Astrocyte (in vitro differentiated cells and primary cell): ENCODE measurements around the gene NDFIP1. TPM values are rescaled to one million over a fixed set of nuclear protein-coding genes. Genes with fewer than 3 reads are reported as not detected.

ENCODE experiments used
- DNase-seq: peaks from one replicate; pipeline ENCODE4 v3.0.0-alpha.2; 2010; ENCODE audit warnings: low read depth
- FAIRE-seq: peaks from 2 replicates; lab custom pipeline; 2011; peaks lifted over from hg19 to GRCh38; lab: Jason Lieb, UNC
- H2AFZ ChIP-seq: 2 replicates; pipeline ENCODE4 v1.6.0; 2012; ENCODE audit warnings: low read depth, low read length, inconsistent platforms
- H3K27ac ChIP-seq: 2 replicates; pipeline ENCODE4 v1.5.1; 2011; ENCODE audit warnings: low read depth, low read length, inconsistent platforms
- H3K27me3 ChIP-seq: 2 replicates; pipeline ENCODE4 v1.6.0; 2011; ENCODE audit warnings: low read length, inconsistent platforms; ENCODE audit not compliant: insufficient read depth
- H3K36me3 ChIP-seq: 2 replicates; pipeline ENCODE4 v1.5.1; 2011; ENCODE audit warnings: low read length, inconsistent platforms; ENCODE audit not compliant: insufficient read depth
- H3K4me1 ChIP-seq: 2 replicates; pipeline ENCODE4 v1.5.1; 2011; ENCODE audit warnings: low read length, inconsistent platforms; ENCODE audit not compliant: insufficient read depth
- H3K4me2 ChIP-seq: 2 replicates; pipeline ENCODE4 v1.6.0; 2012; ENCODE audit warnings: low read length, inconsistent platforms
- H3K4me3 ChIP-seq: 2 replicates; pipeline ENCODE4 v1.5.1; 2011; ENCODE audit warnings: low read depth, mild to moderate bottlenecking, low read length, inconsistent platforms; ENCODE audit not compliant: insufficient read depth
- H3K79me2 ChIP-seq: 2 replicates; pipeline ENCODE4 v1.6.0; 2012; ENCODE audit warnings: mild to moderate bottlenecking, low read length, inconsistent platforms; ENCODE audit not compliant: insufficient read depth
- H3K9ac ChIP-seq: 2 replicates; pipeline ENCODE4 v1.6.0; 2012; ENCODE audit warnings: mild to moderate bottlenecking, low read length, inconsistent platforms
- H3K9me3 ChIP-seq: 2 replicates; pipeline ENCODE4 v1.5.1; 2012; ENCODE audit warnings: low read depth, mild to moderate bottlenecking, low read length, inconsistent platforms; ENCODE audit not compliant: insufficient read depth
- H4K20me1 ChIP-seq: 2 replicates; pipeline ENCODE4 v1.6.0; 2012; ENCODE audit warnings: low read length, inconsistent platforms; ENCODE audit not compliant: insufficient read depth
- H3K27ac Mint-ChIP-seq: one replicate; pipeline ENCODE4 v1.8.0; 2021; ENCODE audit warnings: mild to moderate bottlenecking, mixed read lengths; ENCODE audit not compliant: unreplicated experiment
- H3K27me3 Mint-ChIP-seq: one replicate; pipeline ENCODE4 v1.8.0; 2021; ENCODE audit warnings: low read depth, mixed read lengths; ENCODE audit not compliant: unreplicated experiment
- H3K36me3 Mint-ChIP-seq: one replicate; pipeline ENCODE4 v1.8.0; 2021; ENCODE audit warnings: low read depth, mixed read lengths; ENCODE audit not compliant: unreplicated experiment
- H3K4me1 Mint-ChIP-seq: one replicate; pipeline ENCODE4 v1.8.0; 2021; ENCODE audit warnings: low read depth, mixed read lengths; ENCODE audit not compliant: unreplicated experiment
- H3K4me3 Mint-ChIP-seq: one replicate; pipeline ENCODE4 v1.8.0; 2021; ENCODE audit warnings: mild to moderate bottlenecking, moderate library complexity, mixed read lengths; ENCODE audit not compliant: unreplicated experiment
- H3K9me3 Mint-ChIP-seq: one replicate; pipeline ENCODE4 v1.8.0; 2021; ENCODE audit warnings: mild to moderate bottlenecking, mixed read lengths; ENCODE audit not compliant: unreplicated experiment
- CTCF ChIP-seq: IDR thresholded peaks from 2 replicates; pipeline ENCODE4 v1.5.1; 2011; ENCODE audit warnings: low read depth, mild to moderate bottlenecking, inconsistent platforms, low read length, moderate library complexity; ENCODE audit not compliant: insufficient read depth
- EZH2 ChIP-seq: IDR thresholded peaks from 2 replicates; pipeline ENCODE4 v1.6.1; 2012; ENCODE audit warnings: mild to moderate bottlenecking, low read length, inconsistent platforms; ENCODE audit not compliant: insufficient read depth
- total RNA-seq: library from RNA; stranded (reverse); gene quantifications from 2 replicates; pipeline ENCODE4 v1.2.1, GENCODE V29; 2021

NDFIP1 gene
- total RNA-seq, 1 donor from 2014 or later, result 56.8 TPM

DNA sequence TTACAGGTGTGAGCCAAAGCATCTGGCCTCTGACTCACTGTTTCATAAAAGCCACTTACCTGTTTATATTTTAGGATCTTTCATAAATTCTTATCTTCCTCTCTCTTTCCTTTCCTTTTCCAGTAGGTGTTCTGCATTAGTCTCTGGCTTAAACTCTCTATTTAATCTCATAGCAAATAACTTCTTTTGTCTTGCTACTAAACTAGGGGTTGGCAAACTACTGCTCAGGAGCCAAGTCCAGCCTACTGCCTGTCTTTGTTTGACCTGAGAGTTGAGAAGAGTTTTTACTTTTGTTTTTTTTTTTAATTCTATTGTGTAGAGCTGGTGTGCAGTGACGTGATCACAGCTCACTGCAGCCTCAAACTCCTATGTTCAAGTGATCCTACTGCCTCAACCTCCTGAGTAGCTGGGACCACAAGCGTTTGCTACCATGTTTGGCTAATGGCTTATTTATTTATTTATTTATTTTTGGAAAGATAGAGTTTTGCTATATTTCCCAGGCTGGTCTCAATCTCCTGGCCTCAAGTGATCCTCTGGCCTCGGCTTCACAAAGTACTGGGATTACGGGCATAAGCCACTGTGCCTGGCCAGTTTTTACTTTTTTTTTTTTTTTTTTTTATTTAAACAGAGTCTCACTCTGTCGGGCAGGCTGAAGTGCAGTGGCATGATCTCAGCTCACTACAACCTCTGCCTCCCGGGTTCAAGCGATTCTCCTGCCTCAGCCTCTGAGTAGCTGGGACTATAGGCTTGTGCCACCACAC lies 5.4 kb upstream of the NDFIP1 start:
- H3K27ac ChIP-seq, result no peak overlapping the region
- H3K9me3 Mint-ChIP-seq, result peaks cover 2% of the 10 kb centered on the region
- no peak overlapping the region for H3K4me2 ChIP-seq
- no peak overlapping the region for H3K4me3 Mint-ChIP-seq
- peaks cover 1% of the 10 kb centered on the region for H3K4me1 ChIP-seq
- H3K36me3 ChIP-seq, result no peaks in the 10 kb centered on the region
- DNase-seq (no peak), FAIRE-seq (no peak)
- H3K4me3 ChIP-seq, result no peak overlapping the region
- no peak overlapping the region for H3K9ac ChIP-seq
- H3K27me3 Mint-ChIP-seq, result no peaks in the 10 kb centered on the region
- no peak overlapping the region for H2AFZ ChIP-seq
- no peaks in the 10 kb centered on the region for H3K36me3 Mint-ChIP-seq
- no peaks in the 10 kb centered on the region for H4K20me1 ChIP-seq
- no peak overlapping the region for H3K27ac Mint-ChIP-seq
- H3K9me3 ChIP-seq, result no peaks in the 10 kb centered on the region
- no peaks in the 10 kb centered on the region for H3K4me1 Mint-ChIP-seq
- no peak for TF ChIP-seq EZH2
- no peak for TF ChIP-seq CTCF
- no peaks in the 10 kb centered on the region for H3K27me3 ChIP-seq
- no peaks in the 10 kb centered on the region for H3K79me2 ChIP-seq

DNA sequence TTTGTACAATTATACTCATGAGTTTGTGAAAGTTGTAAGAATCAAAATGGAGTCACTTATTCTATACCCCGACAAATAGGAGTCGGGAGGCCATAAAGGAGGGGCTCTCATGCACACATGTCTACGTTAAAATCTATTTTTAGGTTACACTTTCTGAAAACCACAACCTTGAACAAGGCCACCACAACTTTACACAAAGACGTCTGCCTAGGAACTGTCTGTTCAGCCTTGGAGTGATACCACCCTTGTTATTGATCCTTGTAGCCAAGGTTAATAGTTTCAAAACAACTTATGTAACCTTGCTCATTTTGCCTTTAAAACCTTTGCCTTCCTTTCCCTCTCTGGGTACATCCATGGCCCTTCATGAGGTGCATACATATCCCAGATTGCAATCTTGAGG lies 4.1 kb upstream of the NDFIP1 start:
- FAIRE-seq (no peak), DNase-seq (no peak)
- Histone ChIP-seq H3K9me3 (no peaks in the 10 kb centered on the region), H3K36me3 (no peaks in the 10 kb centered on the region), H3K4me3 (no peak overlapping the region), H3K4me1 (peaks cover 5% of the 10 kb centered on the region), H3K4me2 (no peak overlapping the region), H3K79me2 (peaks cover 6% of the 10 kb centered on the region), H3K9ac (no peak overlapping the region), H4K20me1 (peaks cover 3% of the 10 kb centered on the region), H3K27ac (no peak overlapping the region), H3K27me3 (no peaks in the 10 kb centered on the region), H2AFZ (no peak overlapping the region)
- Mint-ChIP-seq H3K27ac (no peak overlapping the region), H3K36me3 (no peaks in the 10 kb centered on the region), H3K9me3 (peaks cover 2% of the 10 kb centered on the region), H3K4me3 (no peak overlapping the region), H3K27me3 (no peaks in the 10 kb centered on the region), H3K4me1 (no peaks in the 10 kb centered on the region)
- TF ChIP-seq EZH2, result no peak
- no peak for TF ChIP-seq CTCF

DNA sequence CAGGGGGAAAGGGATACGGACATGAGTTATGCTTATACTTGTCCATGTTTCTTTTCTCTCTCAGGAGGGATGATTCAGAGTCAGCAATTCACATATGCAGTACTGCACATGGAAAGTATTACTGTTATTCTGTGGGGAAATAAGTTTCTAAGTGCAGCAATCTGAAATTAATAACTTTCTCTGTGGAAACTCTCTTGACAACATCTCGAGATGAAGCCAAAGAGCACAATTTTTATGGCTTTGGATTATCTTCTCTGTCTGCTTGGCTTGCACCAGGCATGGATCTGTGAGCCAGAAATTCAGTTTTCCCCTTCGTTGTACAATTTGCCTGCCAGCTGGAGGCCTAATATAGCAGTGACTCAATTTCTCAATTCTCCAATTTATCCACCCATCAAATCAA lies 2.5 kb upstream of the NDFIP1 start:
- FAIRE-seq (no peak), DNase-seq (no peak)
- no peak for TF ChIP-seq CTCF
- TF ChIP-seq EZH2, result no peak
- H3K4me1 Mint-ChIP-seq, result peaks cover 5% of the 10 kb centered on the region
- no peak overlapping the region for H3K27ac ChIP-seq
- H3K27me3 ChIP-seq, result no peaks in the 10 kb centered on the region
- H3K36me3 ChIP-seq, result no peaks in the 10 kb centered on the region
- peaks cover 2% of the 10 kb centered on the region for H3K9me3 Mint-ChIP-seq
- H3K4me3 Mint-ChIP-seq, result no peak overlapping the region
- H3K27me3 Mint-ChIP-seq, result no peaks in the 10 kb centered on the region
- H3K36me3 Mint-ChIP-seq, result no peaks in the 10 kb centered on the region
- no peak overlapping the region for H3K4me2 ChIP-seq
- peaks cover 17% of the 10 kb centered on the region for H4K20me1 ChIP-seq
- H3K4me3 ChIP-seq, result no peak overlapping the region
- no peaks in the 10 kb centered on the region for H3K9me3 ChIP-seq
- H2AFZ ChIP-seq, result no peak overlapping the region
- H3K9ac ChIP-seq, result no peak overlapping the region
- H3K4me1 ChIP-seq, result peaks cover 13% of the 10 kb centered on the region
- H3K27ac Mint-ChIP-seq, result no peak overlapping the region
- peaks cover 21% of the 10 kb centered on the region for H3K79me2 ChIP-seq
